Peyer's patch (tissue), 4 donors: ENCODE measurements around the gene EPDR1.

Source experiments
- POLR2A ChIP-seq, 2 donors: fragments of 450-650 bp; IDR thresholded peaks; one replicate each; pipeline ENCODE4 v1.5.1; 2017; ENCODE audit warnings: antibody characterized with exemption in 2 of 2, mild to moderate bottlenecking in 2 of 2, moderate library complexity in 2 of 2
- TF ChIP-seq, protein P1 (sequence below), 6 experiments: fragments of 450-650 bp in 4 of 6; fragments of 200-600 bp in 2 of 6; sonication (generic) in 1 of 6; IDR thresholded peaks; one replicate each; pipeline ENCODE4 v1.5.1; 2017 to 2019; ENCODE audit warnings: antibody characterized with exemption in 6 of 6, mild to moderate bottlenecking in 3 of 6, moderate library complexity in 1 of 6

DNA sequence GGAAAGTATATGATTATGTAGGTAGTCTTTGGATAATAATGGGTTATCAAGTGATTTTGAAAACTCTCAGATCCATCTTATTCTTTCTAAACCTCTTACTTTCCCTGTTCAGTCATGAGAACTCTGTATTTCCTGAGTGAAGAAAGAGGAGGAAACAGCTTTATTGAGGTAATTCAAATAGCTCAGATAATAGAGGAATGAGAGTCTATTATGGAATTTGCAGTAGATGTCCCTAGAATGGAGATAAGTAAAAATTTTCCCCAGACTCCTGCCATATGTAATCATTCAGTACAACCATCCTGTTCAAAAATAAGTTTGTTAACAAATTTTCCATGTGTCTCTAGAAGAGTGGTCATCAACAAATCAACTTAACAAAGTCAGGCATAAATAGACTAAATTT, 36.4 kb downstream of the EPDR1 start:
- TF ChIP-seq, protein P1, sequence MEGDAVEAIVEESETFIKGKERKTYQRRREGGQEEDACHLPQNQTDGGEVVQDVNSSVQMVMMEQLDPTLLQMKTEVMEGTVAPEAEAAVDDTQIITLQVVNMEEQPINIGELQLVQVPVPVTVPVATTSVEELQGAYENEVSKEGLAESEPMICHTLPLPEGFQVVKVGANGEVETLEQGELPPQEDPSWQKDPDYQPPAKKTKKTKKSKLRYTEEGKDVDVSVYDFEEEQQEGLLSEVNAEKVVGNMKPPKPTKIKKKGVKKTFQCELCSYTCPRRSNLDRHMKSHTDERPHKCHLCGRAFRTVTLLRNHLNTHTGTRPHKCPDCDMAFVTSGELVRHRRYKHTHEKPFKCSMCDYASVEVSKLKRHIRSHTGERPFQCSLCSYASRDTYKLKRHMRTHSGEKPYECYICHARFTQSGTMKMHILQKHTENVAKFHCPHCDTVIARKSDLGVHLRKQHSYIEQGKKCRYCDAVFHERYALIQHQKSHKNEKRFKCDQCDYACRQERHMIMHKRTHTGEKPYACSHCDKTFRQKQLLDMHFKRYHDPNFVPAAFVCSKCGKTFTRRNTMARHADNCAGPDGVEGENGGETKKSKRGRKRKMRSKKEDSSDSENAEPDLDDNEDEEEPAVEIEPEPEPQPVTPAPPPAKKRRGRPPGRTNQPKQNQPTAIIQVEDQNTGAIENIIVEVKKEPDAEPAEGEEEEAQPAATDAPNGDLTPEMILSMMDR (IDR thresholded peaks at IDR 0.05): no peak
- TF ChIP-seq POLR2A (IDR thresholded peaks at IDR 0.05): no peak
